Measurements from ENCODE around the gene CCL21.

Gene CCL21

GRCh38 chr9:34659592-34660253 lies 50.2 kb downstream of the CCL21 start:
- TF ChIP-seq TAF1 (IDR thresholded peaks at IDR 0.05; ENCODE audit: borderline replicate concordance, insufficient read depth, low read length) (no peak), SIN3A (IDR thresholded peaks at IDR 0.05; ENCODE audit: borderline replicate concordance, insufficient read depth, low read length) (no peak), REST (IDR thresholded peaks at IDR 0.05; ENCODE audit: insufficient read depth in 1 of 2, low read depth in 2 of 2, low read length in 2 of 2) (no peak), FOXP2 (optimal IDR thresholded peaks at IDR 0.05; ENCODE audit: borderline replicate concordance, extremely low read depth, extremely low read length, insufficient read depth) (no peak), POLR2AphosphoS5 (IDR thresholded peaks at IDR 0.05; ENCODE audit: low read depth, low read length) (no peak)

Measured in PFSK-1 (cell line).